DMS114 treated with DMSO at 0.1 percent for 48 hours (cell line): ENCODE measurements around the gene MYOM1.

ENCODE experiments used
- DNase-seq: peaks from one replicate; lab custom pipeline; 2025; ENCODE audit not compliant: unreplicated experiment; lab: John Stamatoyannopoulos, UW

Gene MYOM1

DNA sequence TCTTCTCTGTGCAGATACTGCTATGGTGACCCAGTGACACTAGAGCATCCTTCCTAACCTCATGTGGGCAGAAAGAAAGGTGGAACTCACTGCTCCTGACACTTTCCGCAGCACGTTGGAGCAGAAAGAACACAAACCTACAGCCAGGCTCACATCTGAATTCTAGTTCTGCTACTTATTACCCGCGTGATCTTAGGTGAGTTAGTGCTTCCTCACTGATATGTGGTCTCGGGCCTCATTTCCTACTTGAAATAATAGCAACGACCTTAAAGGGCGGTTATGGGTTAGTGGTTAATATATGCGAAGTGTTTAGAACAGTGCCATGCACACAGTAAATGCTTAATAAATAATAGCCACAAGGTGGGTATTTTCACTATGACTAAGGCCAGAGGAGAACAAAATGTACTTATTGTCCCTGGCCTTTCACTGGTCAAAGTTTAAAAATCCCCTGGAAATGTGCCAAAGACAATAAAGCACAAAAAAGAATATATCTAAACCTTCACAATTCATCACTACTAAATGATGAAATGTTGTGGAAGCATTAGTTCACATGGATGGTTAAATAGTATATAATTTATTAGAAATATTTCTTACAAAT is 66.6 kb downstream of the MYOM1 start:
- DNase-seq = no peak

DNA sequence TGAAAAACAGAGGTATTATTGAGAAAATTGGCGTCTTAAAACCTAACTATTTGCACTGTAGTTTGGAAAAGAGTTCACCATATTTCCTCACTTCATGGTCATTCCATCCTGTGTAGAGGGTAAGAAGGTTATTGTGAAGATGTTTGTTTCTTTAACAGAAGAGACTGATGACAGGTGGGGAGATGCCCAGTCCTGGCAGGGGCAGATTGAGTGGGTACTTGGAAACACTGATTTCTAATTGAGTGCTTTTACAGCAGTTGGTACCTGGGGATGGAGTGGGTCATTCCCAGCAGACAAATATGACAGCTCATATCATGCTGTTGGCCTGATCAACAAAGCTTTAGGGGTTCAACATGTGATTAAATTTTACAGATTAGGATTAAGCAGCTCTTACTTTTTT is 67.5 kb downstream of the MYOM1 start:
- DNase-seq = no peak

DNA sequence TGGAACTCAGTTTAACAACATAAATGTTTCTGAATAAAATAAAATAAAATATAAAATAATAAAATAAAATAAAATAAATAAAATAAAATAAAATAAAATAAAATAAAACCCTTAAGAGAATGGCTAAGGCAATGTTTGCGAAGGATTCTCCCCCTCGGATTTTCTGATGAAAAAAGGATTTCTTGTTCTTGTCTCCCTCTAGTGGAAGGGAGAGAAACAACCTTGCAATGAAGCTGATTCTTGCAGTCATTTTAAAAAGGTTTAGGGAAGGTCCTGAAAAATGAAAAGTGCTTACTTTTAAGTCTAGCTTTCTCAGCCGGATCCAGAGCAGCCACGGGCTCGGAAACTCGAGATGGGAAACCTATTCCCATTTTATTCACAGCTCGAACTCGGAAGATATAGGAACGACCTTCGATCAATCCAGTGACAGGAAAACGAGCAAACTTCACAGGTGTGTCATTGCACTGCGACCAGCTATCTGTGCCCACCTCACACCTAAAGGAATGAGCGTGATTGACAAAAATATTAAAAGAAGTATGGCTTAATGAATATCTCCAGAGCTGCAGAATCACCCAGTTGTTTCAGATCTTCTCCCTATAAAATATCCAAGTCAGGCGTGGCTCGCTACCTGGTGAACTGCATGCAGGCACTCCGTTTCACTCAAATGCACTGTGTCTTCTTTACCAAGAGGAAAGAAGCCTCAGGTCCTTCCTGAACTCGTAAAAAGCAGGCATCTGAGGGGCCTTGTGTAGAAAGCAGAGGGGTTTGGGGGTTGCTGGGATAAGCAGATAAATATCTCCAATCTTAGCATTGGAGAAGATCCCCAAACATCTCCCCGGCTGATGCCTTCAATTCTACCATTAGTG is 68.1 kb downstream of the MYOM1 start:
- peak; percentile 46 for DNase-seq

GRCh38 chr18:3150688-3151087 is 69.1 kb downstream of the MYOM1 start:
- DNase-seq = no peak

DNA sequence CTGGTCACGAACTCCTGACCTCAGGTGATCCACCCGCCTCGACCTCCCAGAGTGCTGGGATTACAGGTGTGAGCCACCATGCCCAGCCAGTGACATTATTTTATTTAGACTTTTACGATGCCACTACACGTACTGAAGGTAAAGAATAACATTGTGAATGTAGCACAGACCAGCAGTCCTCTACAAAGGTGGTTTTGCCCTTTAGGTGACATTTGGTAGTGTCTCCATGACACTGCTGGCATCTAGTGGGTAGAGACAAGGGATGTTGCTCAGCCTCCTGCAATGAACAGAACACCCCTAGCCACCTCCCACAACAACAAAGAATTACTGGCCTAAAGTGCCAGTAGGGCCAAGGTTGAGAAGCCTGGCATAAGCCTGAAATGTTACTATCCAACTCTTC is 69.5 kb downstream of the MYOM1 start:
- DNase-seq = no peak

- no peak for DNase-seq
Observed at GRCh38 chr18:3148930-3149535, 70.7 kb downstream of the MYOM1 start.

GRCh38 chr18:3147935-3148554 is 71.7 kb downstream of the MYOM1 start:
- DNase-seq = no peak

- DNase-seq = no peak
Observed at GRCh38 chr18:3140986-3141639, 78.7 kb downstream of the MYOM1 start.

- no peak for DNase-seq
Observed at GRCh38 chr18:3140342-3140741, 79.4 kb downstream of the MYOM1 start.

GRCh38 chr18:3139406-3139805 is 80.4 kb downstream of the MYOM1 start:
- DNase-seq = no peak

- DNase-seq = no peak
Observed at GRCh38 chr18:3138274-3138975, 81.3 kb downstream of the MYOM1 start.

GRCh38 chr18:3135536-3135935 is 84.2 kb downstream of the MYOM1 start:
- DNase-seq = no peak

- no peak for DNase-seq
Observed at GRCh38 chr18:3132700-3133099, 87.1 kb downstream of the MYOM1 start.

GRCh38 chr18:3130344-3130743 is 89.4 kb downstream of the MYOM1 start:
- no peak for DNase-seq

DNA sequence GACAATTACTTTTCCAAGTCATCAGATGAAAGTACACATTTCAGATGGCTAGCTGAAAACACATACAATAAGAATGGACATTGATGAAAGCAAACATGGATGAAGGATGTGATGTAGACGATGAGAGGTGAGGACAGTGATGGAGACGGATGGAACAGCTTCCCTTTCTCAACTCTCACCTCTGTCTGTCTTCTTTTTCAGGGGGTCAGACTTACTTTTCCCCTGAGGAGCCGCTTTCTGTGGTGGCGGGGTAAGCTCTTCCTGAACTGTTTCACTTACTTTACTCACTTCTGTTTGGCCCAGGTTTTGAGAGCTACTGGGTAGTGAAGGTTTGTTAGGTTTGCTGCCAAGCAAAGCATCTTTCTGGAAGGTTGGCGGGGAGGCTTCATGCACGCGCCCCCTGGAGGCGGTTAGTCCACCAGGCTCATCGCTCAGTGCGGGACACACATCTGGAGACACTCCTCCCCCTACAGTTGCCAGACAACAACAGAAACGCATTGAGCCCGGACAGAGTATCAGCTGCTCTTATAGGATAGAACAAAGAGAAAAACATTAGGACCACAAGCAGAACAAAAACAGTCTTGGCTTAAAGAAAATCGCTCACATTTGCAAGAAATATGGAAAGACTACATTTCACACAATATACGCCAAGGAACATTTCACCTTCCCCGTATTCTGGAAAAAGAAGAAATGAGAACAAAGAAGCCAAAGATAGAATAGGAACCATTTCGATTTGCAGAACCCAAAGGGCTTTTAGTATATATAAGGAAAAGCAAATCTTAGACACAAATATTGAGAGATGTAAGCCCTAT is 90.5 kb downstream of the MYOM1 start:
- peak; percentile 53 for DNase-seq

DNA sequence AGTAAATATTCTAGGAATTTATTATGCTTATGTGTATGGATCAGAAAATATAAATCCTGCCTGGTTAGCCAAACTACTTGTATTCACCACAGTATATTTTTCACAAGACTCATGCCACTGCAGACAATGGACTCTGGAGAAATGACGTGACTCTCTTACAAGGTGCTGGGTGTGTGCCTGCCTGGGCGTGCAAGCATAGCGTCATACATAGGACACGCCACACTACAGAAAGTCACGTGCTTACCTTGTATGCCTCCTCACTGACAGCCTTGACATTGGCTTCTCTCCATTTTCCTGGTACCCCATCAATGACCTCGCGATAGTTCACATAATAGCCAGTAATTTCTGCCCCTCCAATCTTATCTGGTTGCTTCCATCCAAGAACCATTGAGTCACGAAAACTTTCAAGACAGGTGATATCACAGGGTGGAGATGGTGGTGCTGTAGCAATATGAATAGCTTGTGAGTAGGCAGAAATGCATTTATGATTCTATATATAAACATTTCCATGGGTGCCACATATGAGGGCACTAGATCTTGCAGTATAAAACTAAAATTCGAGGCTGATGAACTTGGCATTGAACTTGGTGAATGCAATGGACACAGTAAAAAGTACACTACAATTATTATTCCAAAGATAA is 93.2 kb downstream of the MYOM1 start:
- DNase-seq = no peak

GRCh38 chr18:3124822-3125221 is 94.9 kb downstream of the MYOM1 start:
- DNase-seq = no peak

DNA sequence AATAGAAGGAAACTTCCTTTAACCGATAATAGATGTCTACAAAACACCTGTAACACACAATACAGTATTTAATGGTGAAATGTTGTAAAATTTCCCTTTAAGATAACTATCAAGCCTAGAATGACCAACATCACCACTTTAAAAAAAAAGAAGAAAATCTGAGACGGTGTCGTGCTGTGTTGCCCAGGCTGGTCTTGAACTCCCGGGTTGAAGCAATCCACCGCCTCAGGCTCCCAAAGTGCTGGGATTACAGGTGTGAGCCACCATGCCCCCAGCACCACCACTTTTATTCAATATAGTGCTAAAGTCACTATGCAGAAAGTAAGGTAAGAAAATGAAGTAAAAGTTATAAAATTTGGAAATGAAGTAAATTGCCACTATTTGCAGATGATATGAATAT is 96.9 kb downstream of the MYOM1 start:
- DNase-seq = no peak

- DNase-seq = no peak
Observed at GRCh38 chr18:3121259-3121658, 98.5 kb downstream of the MYOM1 start.
